Stimulated activated CD4-positive, alpha-beta T cell treated with anti-CD3 and anti-CD28 coated beads, Interleukin-4, amount 100 ng/mL, for 48 hours (primary cell): ENCODE measurements around the gene MAFG.

Source experiments
- DNase-seq, 2 donors: peaks; one replicate each; pipeline ENCODE4 v3.0.0-alpha.2; 2020; ENCODE audit warnings: low read depth in 2 of 2

The MAFG gene

DNA sequence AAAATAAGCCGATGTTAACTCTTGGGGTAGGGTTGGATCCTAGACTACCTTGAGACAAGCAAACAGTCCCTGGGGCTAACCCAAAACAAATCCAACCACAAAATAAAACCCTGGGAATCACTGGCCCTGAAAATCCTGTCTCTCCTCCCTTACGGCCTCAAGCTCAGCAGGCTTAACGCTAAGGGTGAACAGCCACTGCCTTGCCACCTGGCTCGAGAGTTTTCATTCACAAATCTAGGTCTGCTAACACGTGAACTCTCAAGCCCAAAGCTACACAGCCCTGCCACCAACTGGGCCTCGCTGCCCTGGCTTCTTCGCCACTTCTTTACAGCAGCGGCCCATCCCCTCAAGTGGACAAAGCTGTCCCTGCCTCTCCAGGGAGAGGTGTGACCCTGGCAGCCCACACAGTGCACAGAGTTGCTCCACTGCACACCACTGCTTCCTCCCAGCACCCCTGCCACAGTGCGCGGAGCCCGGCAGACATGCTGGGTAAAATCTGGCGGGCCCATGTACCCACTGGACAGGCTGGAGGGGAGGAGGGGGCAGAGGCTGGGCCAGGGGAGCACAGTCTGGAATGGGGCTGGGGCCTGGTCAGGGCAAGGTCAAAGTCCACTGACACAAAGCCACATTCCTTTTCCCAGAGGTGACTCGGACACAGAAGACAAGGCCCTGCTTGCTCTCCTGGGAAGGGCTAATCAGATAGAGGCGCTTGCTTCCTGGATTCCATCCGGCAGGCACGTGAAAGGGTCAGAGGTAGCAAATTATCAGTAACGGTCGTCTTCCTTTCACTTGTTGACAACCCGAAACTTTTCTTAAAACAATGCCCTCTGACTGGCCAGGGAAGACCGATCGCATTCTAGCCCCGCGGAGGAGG, 17.3 kb downstream of the MAFG start:
- no peak for DNase-seq

DNA sequence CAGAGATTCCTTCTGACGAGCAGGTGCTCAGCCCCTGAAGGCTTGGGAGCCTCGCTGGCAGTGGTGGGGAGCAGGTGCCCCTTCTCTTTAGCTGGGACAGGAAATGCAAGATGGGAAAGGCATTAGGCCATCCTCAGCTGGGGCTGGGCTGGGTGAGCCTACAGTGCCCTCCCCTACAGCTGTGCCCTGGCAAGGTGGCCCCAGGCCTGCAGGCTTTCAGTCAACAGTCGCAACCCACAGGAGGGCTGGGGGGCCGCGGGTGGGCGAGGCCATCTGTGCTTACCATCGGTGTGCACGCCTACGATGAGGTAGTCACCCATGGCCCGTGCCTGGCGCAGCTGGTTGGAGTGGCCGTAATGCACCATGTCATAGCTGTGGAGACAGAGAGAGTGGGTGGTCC, 18.3 kb downstream of the MAFG start:
- DNase-seq = no peak

DNA sequence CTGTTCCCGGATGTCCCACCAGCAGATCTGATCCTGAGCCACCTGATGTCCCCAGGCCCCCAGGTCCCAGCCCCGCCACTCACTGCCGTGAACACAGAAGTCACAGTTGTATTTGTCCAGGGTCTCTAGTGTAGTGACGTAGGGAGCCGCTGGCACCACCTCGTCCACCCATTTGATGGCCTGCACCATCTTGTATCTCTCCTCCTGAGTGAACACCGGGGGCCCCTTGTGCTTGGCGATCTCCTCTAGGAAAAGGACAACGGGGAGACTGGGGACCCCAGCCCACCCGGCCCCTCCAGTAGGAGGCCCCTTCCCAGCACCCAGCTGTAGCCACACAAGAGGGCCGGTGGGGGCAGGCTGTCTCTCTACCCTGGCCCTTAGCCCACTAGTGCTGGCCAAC, 18.7 kb downstream of the MAFG start:
- DNase-seq = no peak

- no peak for DNase-seq
Measured at GRCh38 chr17:81907219-81908145, 20.1 kb downstream of the MAFG start.

GRCh38 chr17:81906476-81907218, 20.9 kb downstream of the MAFG start:
- no peak for DNase-seq

DNA sequence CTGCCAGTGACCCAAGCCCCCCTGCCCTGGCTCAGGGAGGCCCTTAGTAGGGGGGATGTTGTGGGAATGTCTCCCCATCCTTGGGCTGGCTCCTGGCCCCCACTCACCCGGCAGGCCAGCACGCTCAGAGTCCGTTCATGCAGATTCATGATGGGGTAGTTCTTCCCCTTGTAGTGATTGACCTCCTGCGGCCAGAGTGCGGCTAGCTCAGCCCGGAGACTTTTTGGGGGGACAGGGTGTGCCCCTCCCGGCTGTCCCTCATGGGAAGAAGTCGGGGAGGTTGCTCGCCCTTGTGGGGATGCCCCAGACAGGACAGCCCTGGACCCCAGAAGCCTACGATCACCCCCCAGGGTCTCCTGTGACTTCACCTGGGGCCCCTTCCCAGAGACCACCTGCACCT, 21.5 kb downstream of the MAFG start:
- no peak for DNase-seq

DNA sequence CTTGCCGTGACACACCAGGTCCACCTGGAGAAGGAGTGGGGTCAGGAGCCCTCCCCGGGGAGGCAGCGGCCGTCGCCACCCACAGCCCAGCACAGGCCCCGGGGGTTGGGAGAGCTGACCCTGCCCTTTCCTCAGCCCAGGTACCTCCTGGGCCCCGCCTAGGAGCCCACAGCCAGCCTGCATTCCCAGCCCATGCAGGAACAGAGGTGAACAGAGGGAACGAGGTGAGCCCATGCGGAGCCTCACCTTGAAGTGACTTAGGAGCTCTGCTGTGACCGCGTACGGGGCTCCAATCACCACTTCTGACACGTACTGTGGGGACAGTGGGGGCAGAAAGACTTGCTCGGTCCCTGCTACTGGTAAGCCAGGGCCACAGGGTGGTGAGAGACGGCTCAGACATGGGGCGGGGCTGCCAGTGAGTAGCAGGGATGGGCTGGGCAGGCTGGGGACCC, 22.1 kb downstream of the MAFG start:
- DNase-seq = no peak

DNA sequence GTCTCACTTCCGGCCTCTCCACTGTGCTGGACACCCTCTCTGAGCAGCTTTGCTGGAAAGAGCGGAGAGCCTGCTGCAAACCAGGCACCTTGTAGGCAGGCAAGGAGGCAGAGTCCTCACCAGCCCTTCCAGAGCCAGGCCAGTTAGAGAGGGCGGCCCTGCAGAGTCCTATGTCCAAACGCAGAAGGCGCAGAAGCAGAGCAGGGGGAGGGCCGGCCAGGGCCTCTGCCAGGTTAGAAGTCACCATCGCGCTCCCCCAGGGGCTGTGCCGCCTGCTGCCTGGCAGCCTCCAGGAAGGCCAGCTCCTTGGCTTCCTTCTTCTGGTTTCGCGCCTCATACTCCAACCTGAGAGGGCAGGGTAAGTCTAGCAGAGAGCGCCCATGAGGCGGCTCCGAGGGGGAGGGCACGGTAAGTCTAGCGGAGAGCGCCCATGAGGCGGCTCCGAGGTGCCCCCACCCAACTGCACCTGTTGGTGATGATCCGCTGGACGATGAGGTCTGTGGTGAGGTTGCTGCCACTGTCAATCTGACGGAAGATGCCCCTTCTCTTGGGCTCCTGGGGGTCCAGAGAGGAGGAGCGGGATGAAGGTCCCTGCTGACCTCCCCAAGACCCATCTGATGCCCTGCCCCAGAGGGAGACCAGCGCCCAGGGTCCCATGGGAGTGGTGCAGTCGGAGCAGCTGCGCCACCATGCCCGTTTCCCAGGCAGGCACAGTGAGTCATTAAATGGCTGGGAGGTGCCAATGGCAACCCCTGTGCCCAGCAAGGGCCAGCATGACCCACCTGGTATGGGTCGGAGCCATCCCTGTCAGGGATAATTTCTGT, 22.7 kb downstream of the MAFG start:
- no peak for DNase-seq

DNA sequence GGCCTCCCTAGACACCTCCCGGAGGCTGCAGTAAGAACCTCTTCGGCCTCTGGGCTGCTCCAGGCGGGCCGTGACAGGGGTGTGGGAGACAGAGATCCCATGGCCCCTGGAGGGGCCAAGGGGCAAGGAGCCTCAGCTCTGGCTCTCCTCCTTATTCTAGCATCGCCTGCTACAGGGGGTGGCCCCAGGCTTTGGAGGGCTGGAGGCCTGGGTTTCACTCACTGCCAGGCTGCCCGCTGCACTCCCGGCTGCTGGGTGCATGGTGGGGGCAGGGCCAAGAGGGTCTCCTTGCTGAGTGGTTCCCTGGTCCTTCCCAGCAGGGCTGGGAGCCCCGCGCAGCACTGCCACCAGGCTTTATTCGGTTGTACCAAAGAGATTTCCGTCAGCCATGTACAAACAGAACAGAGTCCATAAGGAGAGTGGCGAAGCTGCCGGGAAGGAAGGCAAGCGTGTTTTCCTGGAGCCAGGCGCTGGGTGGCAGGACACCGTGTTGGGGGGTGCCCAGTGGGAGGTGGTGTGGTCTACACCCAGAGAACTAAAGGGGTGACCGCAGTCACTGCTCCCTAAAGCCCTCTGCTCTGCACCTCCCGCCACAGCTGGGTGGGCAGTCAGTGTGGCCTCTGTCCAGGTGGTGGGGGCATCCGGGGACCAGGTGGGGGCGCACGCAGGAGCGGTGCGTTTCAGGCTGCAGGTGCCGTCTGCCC, 23.5 kb downstream of the MAFG start:
- no peak for DNase-seq

GRCh38 chr17:81903415-81903831, 24.1 kb downstream of the MAFG start:
- no peak for DNase-seq

- no peak for DNase-seq
Measured at GRCh38 chr17:81902653-81903414, 24.7 kb downstream of the MAFG start.

DNA sequence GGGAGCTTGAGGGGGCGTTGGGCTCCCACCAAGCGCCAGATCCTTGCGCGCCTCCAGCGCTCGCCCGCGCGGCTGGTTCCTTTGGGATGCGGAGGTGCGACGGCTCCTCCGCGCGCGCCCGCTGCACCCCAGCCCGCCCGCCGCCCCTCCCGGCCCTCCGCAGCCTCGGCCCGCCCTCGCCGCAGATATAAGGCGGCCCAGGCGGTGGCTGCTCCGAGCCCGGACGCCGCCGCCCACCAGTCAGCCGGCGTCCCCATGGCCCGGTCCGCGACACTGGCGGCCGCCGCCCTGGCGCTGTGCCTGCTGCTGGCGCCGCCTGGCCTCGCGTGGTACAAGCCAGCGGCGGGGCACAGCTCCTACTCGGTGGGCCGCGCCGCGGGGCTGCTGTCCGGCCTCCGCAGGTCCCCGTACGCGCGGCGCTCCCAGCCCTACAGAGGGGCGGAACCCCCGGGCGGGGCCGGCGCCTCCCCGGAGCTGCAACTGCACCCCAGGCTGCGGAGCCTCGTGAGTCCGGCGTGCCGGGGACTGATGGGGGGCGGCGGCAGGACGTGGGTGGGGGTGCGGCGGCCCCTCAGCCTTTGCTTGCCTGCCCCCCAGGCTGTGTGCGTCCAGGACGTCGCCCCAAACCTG, 25.4 kb downstream of the MAFG start, which contains the start of gene NPB:
Gene NPB (plus strand): TSS at position 216 of the 630 bp plus-strand sequence. CDS start 40 bp downstream, at position 256.
- no peak for DNase-seq

DNA sequence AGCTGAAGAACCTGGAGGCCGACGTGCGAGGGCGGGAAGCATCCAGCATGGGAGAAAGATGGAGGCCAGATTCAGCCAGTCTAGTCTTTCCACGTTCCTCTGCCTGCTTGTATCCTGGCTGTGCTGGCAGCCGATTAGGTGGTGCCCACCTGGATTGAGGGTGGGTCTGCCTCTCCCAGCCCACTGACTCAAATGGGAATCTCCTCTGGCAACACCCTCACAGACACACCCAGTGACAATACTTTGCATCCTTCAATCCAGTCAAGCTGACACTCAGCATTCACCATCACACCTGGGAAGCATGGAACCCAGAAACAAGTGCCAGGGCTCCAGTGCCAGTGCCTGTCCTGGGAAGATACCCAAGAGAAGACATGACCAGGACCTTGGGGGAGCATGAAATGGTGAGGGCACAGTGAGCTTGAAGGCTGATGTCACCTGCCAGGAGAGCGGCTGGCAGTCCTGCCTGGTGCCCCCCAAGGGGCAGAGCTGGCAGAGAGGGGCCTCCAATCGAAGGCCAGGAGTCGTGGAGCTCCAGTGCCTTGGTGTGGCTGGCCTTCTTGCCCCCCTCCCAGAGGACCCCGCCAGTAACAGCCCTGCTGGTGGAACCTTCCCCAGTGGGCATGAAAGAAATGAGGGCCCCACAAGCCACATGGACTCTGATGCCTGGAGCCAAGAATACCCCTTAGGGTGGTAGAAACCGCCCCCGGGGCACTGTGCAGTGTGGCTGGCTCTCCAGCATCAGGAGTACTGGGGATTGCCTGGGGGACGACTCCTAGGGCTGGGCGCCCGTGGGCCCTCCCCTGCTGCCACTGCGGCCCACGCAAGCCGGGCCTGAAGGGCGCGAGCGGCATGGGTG, 26.1 kb downstream of the MAFG start:
- DNase-seq = no peak

GRCh38 chr17:81900181-81900820, 27.2 kb downstream of the MAFG start:
- no peak for DNase-seq

DNA sequence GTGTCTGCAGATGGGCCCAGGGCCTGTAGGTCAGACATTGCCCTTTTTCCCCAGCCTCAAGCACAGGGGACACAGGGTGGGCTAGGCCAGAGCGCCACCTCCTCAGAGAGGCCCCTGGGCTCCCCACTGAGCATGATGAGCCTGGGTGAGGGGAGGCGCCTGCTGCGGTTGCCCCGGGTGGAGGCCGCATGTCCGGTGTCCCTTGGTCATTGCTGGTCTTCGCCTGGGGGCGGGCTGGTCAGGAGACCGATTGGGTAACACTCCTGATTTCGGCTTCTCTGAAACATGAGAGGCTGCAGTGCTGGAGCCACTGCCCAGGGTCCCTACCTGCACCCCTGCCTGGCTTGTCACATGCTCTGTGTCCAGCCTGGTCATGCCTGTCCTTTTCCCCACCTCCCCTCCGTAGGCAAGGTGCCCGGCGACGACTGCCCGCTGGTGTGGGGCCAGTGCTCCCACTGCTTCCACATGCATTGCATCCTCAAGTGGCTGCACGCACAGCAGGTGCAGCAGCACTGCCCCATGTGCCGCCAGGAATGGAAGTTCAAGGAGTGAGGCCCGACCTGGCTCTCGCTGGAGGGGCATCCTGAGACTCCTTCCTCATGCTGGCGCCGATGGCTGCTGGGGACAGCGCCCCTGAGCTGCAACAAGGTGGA, 27.9 kb downstream of the MAFG start:
- no peak for DNase-seq

GRCh38 chr17:81898885-81899284, 28.6 kb downstream of the MAFG start:
- no peak for DNase-seq
